GM19239 (cell line): ENCODE data around the gene RXRA.
"Not testable (repeated sequence)": the region's sequence is repeated elsewhere in the genome, so short reads cannot be mapped to it uniquely, and the experiment has no call there.

Experiments used
- DNase-seq: peaks from one replicate; pipeline ENCODE4 v3.0.0; 2011; ENCODE audit warnings: low spot score; ENCODE audit not compliant: insufficient read length
- FAIRE-seq: peaks from 2 replicates; lab custom pipeline; 2011; peaks lifted over from hg19 to GRCh38; lab: Jason Lieb, UNC

The RXRA gene

GRCh38 chr9:134293031-134293521, 33.2 kb upstream of the RXRA start:
- DNase-seq (no peak), FAIRE-seq (no peak)

- no peak for DNase-seq
- no peak for FAIRE-seq
These were observed 32.6 kb upstream of the RXRA start for GRCh38 chr9:134293611-134294152.

GRCh38 chr9:134294153-134295071, 31.8 kb upstream of the RXRA start:
- no peak for DNase-seq
- FAIRE-seq, result no peak

GRCh38 chr9:134295101-134295745, 31.0 kb upstream of the RXRA start:
- FAIRE-seq (no peak), DNase-seq (no peak)

GRCh38 chr9:134295746-134296250, 30.5 kb upstream of the RXRA start:
- FAIRE-seq (no peak), DNase-seq (no peak)

- no peak for FAIRE-seq
- no peak for DNase-seq
These were observed 29.8 kb upstream of the RXRA start for GRCh38 chr9:134296301-134297082.

- no peak for DNase-seq
- no peak for FAIRE-seq
These were observed 29.2 kb upstream of the RXRA start for GRCh38 chr9:134297083-134297410.

GRCh38 chr9:134297576-134297975, 28.7 kb upstream of the RXRA start:
- FAIRE-seq, result no peak
- DNase-seq, result no peak

- no peak for DNase-seq
- FAIRE-seq, result no peak
These were observed 28.3 kb upstream of the RXRA start for GRCh38 chr9:134298000-134298399.

GRCh38 chr9:134299068-134299467, 27.2 kb upstream of the RXRA start:
- DNase-seq (no peak), FAIRE-seq (no peak)

- DNase-seq (no peak), FAIRE-seq (no peak)
These were observed 26.4 kb upstream of the RXRA start for GRCh38 chr9:134299883-134300282.

- peak; percentile 8 for FAIRE-seq
- peak; percentile 47 for DNase-seq
These were observed 24.7 kb upstream of the RXRA start for GRCh38 chr9:134301387-134302129.

- DNase-seq (no peak), FAIRE-seq (no peak)
These were observed 24.0 kb upstream of the RXRA start for GRCh38 chr9:134302130-134302817.

GRCh38 chr9:134303601-134304000, 22.7 kb upstream of the RXRA start:
- no peak for FAIRE-seq
- no peak for DNase-seq

GRCh38 chr9:134304261-134304660, 22.0 kb upstream of the RXRA start:
- no peak for DNase-seq
- no peak for FAIRE-seq

- no peak for DNase-seq
- FAIRE-seq, result no peak
These were observed 21.6 kb upstream of the RXRA start for GRCh38 chr9:134304690-134305089.

GRCh38 chr9:134305533-134305932, 20.7 kb upstream of the RXRA start:
- DNase-seq (no peak), FAIRE-seq (no peak)

GRCh38 chr9:134306042-134306441, 20.2 kb upstream of the RXRA start:
- DNase-seq, FAIRE-seq: not testable (repeated sequence)
